Neural cell (in vitro differentiated cells): ENCODE data around the gene SPINK8. TPM values are rescaled to one million over a fixed set of nuclear protein-coding genes. Genes with fewer than 3 reads are reported as not detected.

Experiments
- H2AFZ ChIP-seq: fragments of 200-600, 300-800 bp; sonication (generic), shearing (Covaris generic); 2 replicates; pipeline ENCODE4 v1.6.0; 2014; ENCODE audit warnings: low read depth, mild to moderate bottlenecking, antibody characterized with exemption, low read length, moderate library complexity
- H3F3A ChIP-seq: fragments of 200-600 bp; shearing (Covaris generic); 2 replicates; pipeline ENCODE4 v1.6.1; 2016; ENCODE audit warnings: mild to moderate bottlenecking, moderate library complexity, mixed read lengths, antibody characterized with exemption, low read length; ENCODE audit not compliant: insufficient read depth, poor library complexity, severe bottlenecking
- H3K27ac ChIP-seq: fragments of 200-600, 300-800 bp; sonication (generic), shearing (Covaris generic); 2 replicates; pipeline ENCODE4 v1.5.1; 2014; ENCODE audit warnings: mild to moderate bottlenecking, low read length, moderate library complexity
- H3K27me3 ChIP-seq: fragments of 300-800, 200-600 bp; sonication (generic), shearing (Covaris generic); 2 replicates; pipeline ENCODE4 v1.6.0; 2014; ENCODE audit warnings: mild to moderate bottlenecking, low read depth, low read length, moderate library complexity; ENCODE audit not compliant: insufficient read depth
- H3K36me3 ChIP-seq: fragments of 300-800, 200-600 bp; sonication (generic), shearing (Covaris generic); 2 replicates; pipeline ENCODE4 v1.5.1; 2014; ENCODE audit warnings: mild to moderate bottlenecking, antibody characterized with exemption, low read length, moderate library complexity; ENCODE audit not compliant: insufficient read depth
- H3K4me2 ChIP-seq: fragments of 300-800, 200-600 bp; sonication (generic), shearing (Covaris generic); 2 replicates; pipeline ENCODE4 v1.6.0; 2014; ENCODE audit warnings: mild to moderate bottlenecking, low read length
- H3K4me3 ChIP-seq: fragments of 300-800, 200-600 bp; sonication (generic), shearing (Covaris generic); 2 replicates; pipeline ENCODE4 v1.5.1; 2014; ENCODE audit warnings: mild to moderate bottlenecking, low read length, moderate library complexity
- H3K79me2 ChIP-seq: fragments of 200-600 bp; shearing (Covaris generic); replicated peaks from 2 replicates; pipeline ENCODE4 v1.6.0; 2014; ENCODE audit warnings: mild to moderate bottlenecking, low read length, moderate library complexity; ENCODE audit not compliant: insufficient read depth
- H3K9ac ChIP-seq: fragments of 300-800, 200-600 bp; sonication (generic), shearing (Covaris generic); 2 replicates; pipeline ENCODE4 v1.6.1; 2016; ENCODE audit warnings: mild to moderate bottlenecking, low read length, mixed read lengths
- H3K9me2 ChIP-seq: fragments of 200-600 bp; shearing (Covaris generic); 2 replicates; pipeline ENCODE4 v1.6.1; 2016; ENCODE audit warnings: mild to moderate bottlenecking, low read length, mixed read lengths; ENCODE audit not compliant: insufficient read depth
- H3K9me3 ChIP-seq: fragments of 200-600, 300-800 bp; sonication (generic), shearing (Covaris generic); 2 replicates; pipeline ENCODE4 v1.6.1; 2016; ENCODE audit warnings: mild to moderate bottlenecking, mixed run types, low read length, moderate library complexity, mixed read lengths
- H4K20me1 ChIP-seq: fragments of 200-600 bp; shearing (Covaris generic); 2 replicates; pipeline ENCODE4 v1.6.1; 2016; ENCODE audit warnings: mild to moderate bottlenecking, mixed run types; ENCODE audit not compliant: insufficient read depth
- CTCF ChIP-seq: fragments of 450-650 bp; IDR thresholded peaks from 2 replicates; pipeline ENCODE4 v1.5.1; 2014; ENCODE audit warnings: antibody characterized with exemption, mild to moderate bottlenecking, moderate library complexity; ENCODE audit not compliant: poor library complexity, severe bottlenecking
- EP300 ChIP-seq: fragments of 450-650 bp; conservative IDR thresholded peaks from 2 replicates; pipeline ENCODE4 v1.6.1; 2014; ENCODE audit warnings: antibody characterized with exemption, mild to moderate bottlenecking, moderate library complexity; ENCODE audit not compliant: poor library complexity, severe bottlenecking
- EZH2 ChIP-seq: fragments of 200-600, 300-800 bp; shearing (Covaris generic), sonication (generic); IDR thresholded peaks from 2 replicates; pipeline ENCODE4 v1.6.1; 2014; ENCODE audit warnings: antibody characterized with exemption, low read length, borderline replicate concordance, mild to moderate bottlenecking; ENCODE audit not compliant: insufficient read depth, poor library complexity, severe bottlenecking
- MXI1 ChIP-seq: fragments of 450-650 bp; conservative IDR thresholded peaks from 2 replicates; pipeline ENCODE4 v1.6.1; 2014; ENCODE audit warnings: antibody characterized with exemption, mild to moderate bottlenecking; ENCODE audit not compliant: poor library complexity, severe bottlenecking
- POLR2AphosphoS5 ChIP-seq: IDR thresholded peaks from 2 replicates; pipeline ENCODE4 v1.6.1; 2012
- RAD21 ChIP-seq: fragments of 450-650 bp; conservative IDR thresholded peaks from 2 replicates; pipeline ENCODE4 v1.6.1; 2014; ENCODE audit warnings: antibody characterized with exemption, mild to moderate bottlenecking, moderate library complexity
- REST ChIP-seq: IDR thresholded peaks from 2 replicates; pipeline ENCODE4 v1.6.1; 2012; ENCODE audit warnings: borderline replicate concordance
- SMC3 ChIP-seq: fragments of 450-650 bp; conservative IDR thresholded peaks from 2 replicates; pipeline ENCODE4 v1.6.1; 2014; ENCODE audit warnings: antibody characterized with exemption, mild to moderate bottlenecking, moderate library complexity; ENCODE audit not compliant: poor library complexity
- TAF1 ChIP-seq: IDR thresholded peaks from 2 replicates; pipeline ENCODE4 v1.6.1; 2012; ENCODE audit warnings: low read depth
- polyA plus RNA-seq: library from polyadenylated mRNA; depleted of rRNA; stranded (reverse); fragments of >200 nt; gene quantifications from 2 replicates; pipeline ENCODE4 v1.2.3, GENCODE V29; 2014

The SPINK8 gene
- polyA plus RNA-seq, 1 donor from 2014 or later = not detected

- TF ChIP-seq POLR2AphosphoS5 (no peak), SMC3 (no peak), CTCF (no peak), RAD21 (no peak), MXI1 (no peak), EZH2 (no peak), TAF1 (no peak), EP300 (no peak), REST (no peak)
- Histone ChIP-seq H3K4me3 (no peak overlapping the region), H3K27me3 (no peaks in the 10 kb centered on the region), H3K9me2 (no peaks in the 10 kb centered on the region), H3K36me3 (no peaks in the 10 kb centered on the region), H2AFZ (no peak overlapping the region), H3K79me2 (no peaks in the 10 kb centered on the region), H3K9ac (no peak overlapping the region), H3K27ac (no peak overlapping the region), H3K9me3 (no peaks in the 10 kb centered on the region), H3K4me2 (no peak overlapping the region), H3F3A (no peaks in the 10 kb centered on the region), H4K20me1 (no peaks in the 10 kb centered on the region)
Observed at GRCh38 chr3:48318713-48319468, 14.6 kb downstream of the SPINK8 start.

- Histone ChIP-seq H3K9me3 (no peaks in the 10 kb centered on the region), H3F3A (no peaks in the 10 kb centered on the region), H3K27me3 (no peaks in the 10 kb centered on the region), H3K36me3 (no peaks in the 10 kb centered on the region), H4K20me1 (no peaks in the 10 kb centered on the region), H3K4me2 (no peak overlapping the region), H3K9me2 (no peaks in the 10 kb centered on the region), H3K9ac (no peak overlapping the region), H3K27ac (no peak overlapping the region), H3K79me2 (no peaks in the 10 kb centered on the region), H3K4me3 (no peak overlapping the region), H2AFZ (no peak overlapping the region)
- TF ChIP-seq EP300 (no peak), MXI1 (no peak)
Observed at GRCh38 chr3:48314542-48314941, 18.9 kb downstream of the SPINK8 start.
